Upper lobe of left lung (tissue), 6 donors: ENCODE results near the gene UBE2I. TPM values are rescaled to one million over a fixed set of nuclear protein-coding genes. Genes with fewer than 3 reads are reported as not detected.

Source experiments
- ATAC-seq, 2 donors: fragments of 200-7000 bp; cut with Tn5 transposase; one replicate each; pipeline ENCODE4 v1.9.1; 2022; ENCODE audit warnings: mild to moderate bottlenecking in 2 of 2, moderate library complexity in 2 of 2; ENCODE audit not compliant: low FRiP score in 2 of 2
- DNase-seq, 2 donors: peaks; one replicate each; pipeline ENCODE4 v3.0.0-alpha.2; 2019 to 2020
- H3K27ac ChIP-seq, 4 donors: fragments of 200-600 bp; sonication (generic); one replicate each; pipeline ENCODE4 v1.5.1; 2016 to 2019
- H3K27me3 ChIP-seq, 4 donors: fragments of 200-600 bp; sonication (generic); one replicate each; pipeline ENCODE4 v1.5.1; 2017 to 2019
- H3K36me3 ChIP-seq, 4 donors: fragments of 200-600 bp; sonication (generic); one replicate each; pipeline ENCODE4 v1.5.1; 2016 to 2019
- H3K4me1 ChIP-seq, 4 donors: fragments of 200-600 bp; sonication (generic); one replicate each; pipeline ENCODE4 v1.5.1; 2018 to 2019
- H3K4me3 ChIP-seq, 4 donors: fragments of 200-600 bp; sonication (generic); one replicate each; pipeline ENCODE4 v1.5.1; 2017 to 2019; ENCODE audit warnings: mild to moderate bottlenecking in 2 of 4, moderate library complexity in 1 of 4
- H3K9me3 ChIP-seq, 4 donors: fragments of 200-600 bp; sonication (generic); one replicate each; pipeline ENCODE4 v1.5.1; 2018 to 2019
- CTCF ChIP-seq, 6 experiments: fragments of 450-650 bp in 4 of 6; fragments of 200-600 bp in 2 of 6; sonication (generic) in 2 of 6; IDR thresholded peaks; one replicate each; pipeline ENCODE4 v1.5.1; 2016 to 2019; ENCODE audit warnings: antibody characterized with exemption in 6 of 6
- EP300 ChIP-seq, 4 donors: sonication (generic); formaldehyde crosslinking; IDR thresholded peaks; one replicate each; pipeline ENCODE4 v1.5.1; 2017; ENCODE audit warnings: antibody characterized with exemption in 4 of 4, control low read depth in 2 of 4
- POLR2A ChIP-seq, 4 donors: fragments of 450-650 bp; IDR thresholded peaks; one replicate each; pipeline ENCODE4 v1.5.1; 2016 to 2017; ENCODE audit warnings: antibody characterized with exemption in 4 of 4, mild to moderate bottlenecking in 2 of 4
- POLR2AphosphoS5 ChIP-seq, 2 donors: sonication (generic); formaldehyde crosslinking; IDR thresholded peaks; one replicate each; pipeline ENCODE4 v1.5.1; 2017; ENCODE audit warnings: antibody characterized with exemption in 2 of 2
- WGBS, 2 donors: methylation state at CpG; one replicate each; pipeline ENCODE4 v1.1.5; 2017 to 2018; 5-methylcytosine and 5-hydroxymethylcytosine counted together
- total RNA-seq, 6 donors: library from RNA; depleted of rRNA in 4 of 6; stranded (reverse); fragments of >200 nt in 4 of 6; gene quantifications; one replicate each; pipeline versions ENCODE4 v1.1.0 to v1.2.1, GENCODE V29; 2016 to 2021
- donor health status: DM: no; HTN: no; CAD: no; lungs with moderate emphysema.
- donor health status: DM: no; HTN: yes; CAD: no; lungs with severe emphysema.

The UBE2I gene
- total RNA-seq, 6 donors from 2014 or later, result 51.4 to 113 (median 92.0) TPM

- DNase-seq, result peak; percentile 76 to 96
- H3K27me3 ChIP-seq, result no peaks in the 10 kb centered on the region
- TF ChIP-seq POLR2A (IDR thresholded peaks at IDR 0.05) (no peak), CTCF (IDR thresholded peaks at IDR 0.05) (peak; percentile 86 to 94 (median 90)), EP300 (IDR thresholded peaks at IDR 0.05) (no peak)
- peak; percentile 84 to 85 for ATAC-seq
- H3K27ac ChIP-seq, result no peak overlapping the region
- WGBS, 2 donors, result 15 to 19% methylated on average over 15 to 19 of the region's 42 CpGs
- no peaks in the 10 kb centered on the region for H3K36me3 ChIP-seq
- no peaks in the 10 kb centered on the region for H3K9me3 ChIP-seq
- peak overlapping the region in 2 of 4 donors; percentile 9 to 12 for H3K4me3 ChIP-seq
- H3K4me1 ChIP-seq, result peaks cover 6 to 21% (median 11%) of the 10 kb centered on the region in 4 donors
Observed at GRCh38 chr16:1300664-1301476, 8.6 kb upstream of the UBE2I start.

- no peaks in the 10 kb centered on the region for H3K36me3 ChIP-seq
- no peak overlapping the region for H3K4me3 ChIP-seq
- 80 to 83% methylated on average over 10 to 12 of the region's 12 CpGs for WGBS, 2 donors
- H3K27me3 ChIP-seq, result no peaks in the 10 kb centered on the region
- ATAC-seq (no peak), DNase-seq (no peak)
- H3K4me1 ChIP-seq, result peaks cover 6 to 21% (median 11%) of the 10 kb centered on the region in 4 donors
- TF ChIP-seq POLR2A (IDR thresholded peaks at IDR 0.05) (no peak), EP300 (IDR thresholded peaks at IDR 0.05) (no peak), POLR2AphosphoS5 (IDR thresholded peaks at IDR 0.05) (no peak), CTCF (IDR thresholded peaks at IDR 0.05) (no peak)
- H3K9me3 ChIP-seq, result no peaks in the 10 kb centered on the region
- no peak overlapping the region for H3K27ac ChIP-seq
Observed at GRCh38 chr16:1301562-1301961, 7.9 kb upstream of the UBE2I start.

- H3K9me3 ChIP-seq, result no peaks in the 10 kb centered on the region
- ATAC-seq (no peak), DNase-seq (no peak)
- peaks cover 7 to 33% (median 13%) of the 10 kb centered on the region in 4 donors for H3K4me1 ChIP-seq
- H3K4me3 ChIP-seq, result no peak overlapping the region
- WGBS, 2 donors, result 75% methylated on average over 12 of the region's 12 CpGs; no CpG with 5 or more reads in 1 of the 2 donors
- TF ChIP-seq POLR2A (IDR thresholded peaks at IDR 0.05) (no peak), CTCF (IDR thresholded peaks at IDR 0.05) (no peak), POLR2AphosphoS5 (IDR thresholded peaks at IDR 0.05) (no peak), EP300 (IDR thresholded peaks at IDR 0.05) (no peak)
- no peak overlapping the region for H3K27ac ChIP-seq
- no peaks in the 10 kb centered on the region for H3K27me3 ChIP-seq
- H3K36me3 ChIP-seq, result no peaks in the 10 kb centered on the region
Observed at GRCh38 chr16:1305823-1306222, 3.6 kb upstream of the UBE2I start.

GRCh38 chr16:1306334-1306733 is 3.1 kb upstream of the UBE2I start:
- H3K9me3 ChIP-seq, result no peaks in the 10 kb centered on the region
- no peaks in the 10 kb centered on the region for H3K27me3 ChIP-seq
- H3K4me1 ChIP-seq, result peaks cover 11 to 33% (median 14%) of the 10 kb centered on the region in 4 donors
- no peak overlapping the region for H3K27ac ChIP-seq
- TF ChIP-seq POLR2A (IDR thresholded peaks at IDR 0.05) (no peak), CTCF (IDR thresholded peaks at IDR 0.05) (no peak), EP300 (IDR thresholded peaks at IDR 0.05) (no peak), POLR2AphosphoS5 (IDR thresholded peaks at IDR 0.05) (no peak)
- no peak overlapping the region for H3K4me3 ChIP-seq
- no peak for DNase-seq
- no peaks in the 10 kb centered on the region for H3K36me3 ChIP-seq
- 65 to 77% methylated on average over 4 of the region's 4 CpGs for WGBS, 2 donors
- ATAC-seq, result no peak
